ENCODE data around the gene RAB33B.
A peak's percentile ranks its signal among the peaks of the same experiment; 100 is the strongest.

The RAB33B gene

GRCh38 chr4:139515531-139515958, 61.6 kb downstream of the RAB33B start:
- no peak for TF ChIP-seq CTCF (IDR thresholded peaks at IDR 0.05; ENCODE audit: low read depth, low read length, missing control alignments)
- no peak overlapping the region for H3K4me3 ChIP-seq (ENCODE audit: low read depth, low read length)
- no peak for DNase-seq (ENCODE audit: low read depth)

GRCh38 chr4:139521754-139522401, 68.0 kb downstream of the RAB33B start:
- no peak for DNase-seq (ENCODE audit: low read depth)
- no peak overlapping the region for H3K4me3 ChIP-seq (ENCODE audit: low read depth, low read length)
- TF ChIP-seq CTCF (IDR thresholded peaks at IDR 0.05; ENCODE audit: low read depth, low read length, missing control alignments) = no peak

GRCh38 chr4:139522457-139522856, 68.5 kb downstream of the RAB33B start:
- H3K4me3 ChIP-seq (ENCODE audit: low read depth, low read length) = no peak overlapping the region
- TF ChIP-seq CTCF (IDR thresholded peaks at IDR 0.05; ENCODE audit: low read depth, low read length, missing control alignments) = peak; percentile 26
- no peak for DNase-seq (ENCODE audit: low read depth)

- TF ChIP-seq CTCF (IDR thresholded peaks at IDR 0.05; ENCODE audit: low read depth, low read length, missing control alignments) = no peak
- DNase-seq (ENCODE audit: low read depth) = no peak
- H3K4me3 ChIP-seq (ENCODE audit: low read depth, low read length) = no peak overlapping the region
These were observed 69.2 kb downstream of the RAB33B start for GRCh38 chr4:139523076-139523475.

GRCh38 chr4:139524062-139524631, 70.2 kb downstream of the RAB33B start:
- no peak for TF ChIP-seq CTCF (IDR thresholded peaks at IDR 0.05; ENCODE audit: low read depth, low read length, missing control alignments)
- H3K4me3 ChIP-seq (ENCODE audit: low read depth, low read length) = no peak overlapping the region
- peak; percentile 24 for DNase-seq (ENCODE audit: low read depth)

- peak; percentile 19 for DNase-seq (ENCODE audit: low read depth)
- TF ChIP-seq CTCF (IDR thresholded peaks at IDR 0.05; ENCODE audit: low read depth, low read length, missing control alignments) = no peak
- no peak overlapping the region for H3K4me3 ChIP-seq (ENCODE audit: low read depth, low read length)
These were observed 71.5 kb downstream of the RAB33B start for GRCh38 chr4:139525414-139525813.

Measured in GM12864 (cell line).